HFFc6 (cell line): ENCODE data around the gene CPNE7. TPM values are rescaled to one million over a fixed set of nuclear protein-coding genes. Genes with fewer than 3 reads are reported as not detected.

ENCODE experiments used
- DNase-seq: peaks from one replicate; pipeline ENCODE4 v3.0.0-alpha.2; 2018
- H3K27ac Mint-ChIP-seq: 2 replicates; pipeline ENCODE4 v1.8.0; 2020; ENCODE audit warnings: mild to moderate bottlenecking, mixed read lengths
- H3K27me3 Mint-ChIP-seq: 2 replicates; pipeline ENCODE4 v1.8.0; 2021; ENCODE audit warnings: mild to moderate bottlenecking, moderate library complexity, mixed read lengths; ENCODE audit not compliant: insufficient read depth
- H3K36me3 Mint-ChIP-seq: 2 replicates; pipeline ENCODE4 v1.8.0; 2021; ENCODE audit warnings: low read depth, mixed read lengths
- H3K4me1 Mint-ChIP-seq: 2 replicates; pipeline ENCODE4 v1.8.0; 2020; ENCODE audit warnings: low read depth, mixed read lengths
- H3K4me3 Mint-ChIP-seq: 2 replicates; pipeline ENCODE4 v1.8.0; 2020; ENCODE audit warnings: mild to moderate bottlenecking, moderate library complexity, mixed read lengths
- H3K9me3 Mint-ChIP-seq: 2 replicates; pipeline ENCODE4 v1.8.0; 2020; ENCODE audit warnings: mild to moderate bottlenecking, mixed read lengths
- CTCF ChIP-seq: fragments of 200-600 bp; sonication (generic); IDR thresholded peaks from 2 replicates; pipeline ENCODE4 v1.5.0; 2021; ENCODE audit warnings: antibody characterized with exemption, mild to moderate bottlenecking
- total RNA-seq, 6 experiments: library from RNA; stranded (reverse); fragmentation: NEBNext Ultra II Directional; extraction: Animal tissue kit (Norgen Biotek cat#: 25700); gene quantifications; 2 replicates in 1 of 6; 3 replicates in 5 of 6; pipeline ENCODE4 v1.2.3, GENCODE V29; 2021

CPNE7 gene
- total RNA-seq, 6 experiments from 2014 or later = 17.6 to 22.2 (median 19.3) TPM

DNA sequence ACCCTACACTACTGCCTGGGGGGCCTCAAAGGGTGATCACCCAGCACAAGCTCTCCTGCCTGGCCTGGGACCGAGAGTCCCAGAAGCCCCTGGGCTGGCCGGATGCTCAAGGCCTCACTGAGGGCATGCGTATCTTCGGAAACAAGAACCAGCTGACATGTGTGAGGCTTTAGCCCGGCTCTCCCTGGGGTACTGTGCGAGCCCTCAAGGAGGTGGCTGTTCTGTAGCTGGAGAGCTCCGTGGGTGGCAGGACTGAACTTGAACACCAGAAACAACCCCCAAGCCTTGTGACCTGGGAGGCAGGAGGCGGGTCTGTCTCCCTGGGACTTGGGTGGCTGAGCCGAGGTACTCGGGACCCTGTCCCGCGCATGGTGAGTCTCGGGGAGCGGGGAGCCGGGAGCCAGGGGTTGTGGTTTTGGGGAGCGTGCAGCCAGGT, 44.9 kb downstream of the CPNE7 start:
- no peak overlapping the region for H3K27ac Mint-ChIP-seq
- H3K9me3 Mint-ChIP-seq = no peaks in the 10 kb centered on the region
- H3K36me3 Mint-ChIP-seq = no peaks in the 10 kb centered on the region
- DNase-seq = no peak
- peaks cover 12% of the 10 kb centered on the region for H3K4me1 Mint-ChIP-seq
- peaks cover 15% of the 10 kb centered on the region for H3K27me3 Mint-ChIP-seq
- no peak for TF ChIP-seq CTCF
- H3K4me3 Mint-ChIP-seq = no peak overlapping the region

DNA sequence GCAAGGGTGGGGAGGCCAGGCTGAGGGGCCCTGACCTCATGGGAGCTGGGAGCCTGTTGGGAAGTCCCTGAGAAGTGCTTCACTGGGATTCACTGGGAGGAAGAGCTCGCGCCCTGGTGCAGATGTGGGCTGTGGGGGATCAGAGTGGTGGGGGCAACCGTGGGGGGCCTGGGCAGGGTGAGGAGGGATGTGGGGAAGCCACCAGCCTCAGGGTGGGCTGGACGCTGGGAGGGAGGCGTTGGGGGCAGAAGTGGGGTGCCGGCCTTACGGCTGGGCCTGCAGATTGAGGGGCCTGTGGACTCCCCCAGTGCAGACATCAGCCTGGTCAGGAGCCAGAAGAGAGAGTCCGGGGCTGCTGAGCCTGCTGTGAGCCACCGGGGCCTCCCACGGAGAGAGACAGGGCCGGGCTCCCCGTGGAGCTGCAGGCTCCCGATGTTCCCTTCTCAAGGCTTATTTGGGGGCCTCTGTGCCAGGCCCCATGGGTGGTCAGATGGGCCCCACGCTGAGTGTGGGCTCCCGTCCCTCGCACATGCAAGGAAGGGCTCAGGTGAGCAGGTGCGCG, 45.7 kb downstream of the CPNE7 start:
- no peak for TF ChIP-seq CTCF
- Mint-ChIP-seq H3K27ac (no peak overlapping the region), H3K9me3 (no peaks in the 10 kb centered on the region), H3K27me3 (peaks cover 17% of the 10 kb centered on the region), H3K4me1 (peaks cover 12% of the 10 kb centered on the region), H3K4me3 (no peak overlapping the region), H3K36me3 (no peaks in the 10 kb centered on the region)
- no peak for DNase-seq

- no peak for DNase-seq
- Mint-ChIP-seq H3K9me3 (no peaks in the 10 kb centered on the region), H3K27me3 (peaks cover 17% of the 10 kb centered on the region), H3K27ac (no peak overlapping the region), H3K36me3 (no peaks in the 10 kb centered on the region), H3K4me3 (no peak overlapping the region), H3K4me1 (0 out of 2 replicates have a peak, but pooled peaks cover 7% of the 10 kb centered on the region)
- TF ChIP-seq CTCF = no peak
Measured at GRCh38 chr16:89621698-89622409, 46.3 kb downstream of the CPNE7 start.

- 0 out of 2 replicates have a peak overlapping the region, but pooled peaks have one; percentile 8 for H3K4me3 Mint-ChIP-seq
- H3K27ac Mint-ChIP-seq = no peak overlapping the region
- H3K9me3 Mint-ChIP-seq = no peaks in the 10 kb centered on the region
- H3K27me3 Mint-ChIP-seq = peaks cover 17% of the 10 kb centered on the region
- no peak for TF ChIP-seq CTCF
- no peak for DNase-seq
- H3K36me3 Mint-ChIP-seq = no peaks in the 10 kb centered on the region
- 0 out of 2 replicates have a peak, but pooled peaks cover 7% of the 10 kb centered on the region for H3K4me1 Mint-ChIP-seq
Measured at GRCh38 chr16:89623511-89624261, 48.1 kb downstream of the CPNE7 start.

- H3K4me3 Mint-ChIP-seq = no peak overlapping the region
- H3K4me1 Mint-ChIP-seq = 0 out of 2 replicates have a peak, but pooled peaks cover 7% of the 10 kb centered on the region
- no peak for DNase-seq
- H3K27me3 Mint-ChIP-seq = peaks cover 17% of the 10 kb centered on the region
- H3K36me3 Mint-ChIP-seq = no peaks in the 10 kb centered on the region
- H3K27ac Mint-ChIP-seq = no peak overlapping the region
- no peaks in the 10 kb centered on the region for H3K9me3 Mint-ChIP-seq
- no peak for TF ChIP-seq CTCF
Measured at GRCh38 chr16:89624777-89625761, 49.5 kb downstream of the CPNE7 start.
